Fibroblast of the aortic adventitia (primary cell): ENCODE results near the gene PDE1A. TPM values are rescaled to one million over a fixed set of nuclear protein-coding genes. Genes with fewer than 3 reads are reported as not detected.
A peak's percentile ranks its signal among the peaks of the same experiment; 100 is the strongest.
"Not testable (repeated sequence)": the region's sequence is repeated elsewhere in the genome, so short reads cannot be mapped to it uniquely, and the experiment has no call there.

Experiments used
- DNase-seq: peaks from one replicate; pipeline ENCODE4 v3.0.0-alpha.2; 2010; ENCODE audit warnings: low read depth
- H3K4me3 ChIP-seq: 2 replicates; pipeline ENCODE4 v1.5.1; 2011; ENCODE audit warnings: low read depth, mild to moderate bottlenecking, control low read depth, low read length, moderate library complexity
- total RNA-seq: library from RNA; depleted of rRNA; stranded (reverse); fragments of >200 nt; gene quantifications from 2 replicates; pipeline ENCODE4 v1.2.3, GENCODE V29; 2012; ENCODE audit warnings: low replicate concordance
- TF ChIP-seq, protein P1 (sequence below): IDR thresholded peaks from 2 replicates; pipeline ENCODE4 v1.5.1; 2011; ENCODE audit warnings: mild to moderate bottlenecking, low read length, control low read depth, inconsistent platforms; ENCODE audit not compliant: insufficient read depth

Gene PDE1A
- total RNA-seq, 1 donor, result 18.7 TPM

DNA sequence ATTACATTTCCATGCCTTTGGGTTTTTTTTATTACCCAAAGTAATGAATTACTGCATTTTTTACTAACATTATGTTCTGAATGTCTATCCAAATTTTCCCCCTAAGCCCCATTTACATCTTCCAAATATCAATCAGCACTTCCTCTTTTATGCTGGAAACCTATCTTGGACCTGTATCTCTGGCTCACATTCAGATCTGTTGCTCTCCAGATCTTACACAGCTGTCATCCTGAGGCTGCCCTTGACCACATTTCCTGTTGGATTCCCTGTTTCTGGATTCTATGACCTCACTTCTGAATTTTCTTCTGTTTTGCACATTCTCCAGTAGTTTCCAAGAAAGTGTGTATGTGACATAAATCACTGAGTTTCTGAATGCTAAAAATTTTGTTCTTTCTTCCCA lies 146.7 kb downstream of the PDE1A start:
- DNase-seq, result peak; percentile 61
- TF ChIP-seq, protein P1, sequence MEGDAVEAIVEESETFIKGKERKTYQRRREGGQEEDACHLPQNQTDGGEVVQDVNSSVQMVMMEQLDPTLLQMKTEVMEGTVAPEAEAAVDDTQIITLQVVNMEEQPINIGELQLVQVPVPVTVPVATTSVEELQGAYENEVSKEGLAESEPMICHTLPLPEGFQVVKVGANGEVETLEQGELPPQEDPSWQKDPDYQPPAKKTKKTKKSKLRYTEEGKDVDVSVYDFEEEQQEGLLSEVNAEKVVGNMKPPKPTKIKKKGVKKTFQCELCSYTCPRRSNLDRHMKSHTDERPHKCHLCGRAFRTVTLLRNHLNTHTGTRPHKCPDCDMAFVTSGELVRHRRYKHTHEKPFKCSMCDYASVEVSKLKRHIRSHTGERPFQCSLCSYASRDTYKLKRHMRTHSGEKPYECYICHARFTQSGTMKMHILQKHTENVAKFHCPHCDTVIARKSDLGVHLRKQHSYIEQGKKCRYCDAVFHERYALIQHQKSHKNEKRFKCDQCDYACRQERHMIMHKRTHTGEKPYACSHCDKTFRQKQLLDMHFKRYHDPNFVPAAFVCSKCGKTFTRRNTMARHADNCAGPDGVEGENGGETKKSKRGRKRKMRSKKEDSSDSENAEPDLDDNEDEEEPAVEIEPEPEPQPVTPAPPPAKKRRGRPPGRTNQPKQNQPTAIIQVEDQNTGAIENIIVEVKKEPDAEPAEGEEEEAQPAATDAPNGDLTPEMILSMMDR, result no peak

DNA sequence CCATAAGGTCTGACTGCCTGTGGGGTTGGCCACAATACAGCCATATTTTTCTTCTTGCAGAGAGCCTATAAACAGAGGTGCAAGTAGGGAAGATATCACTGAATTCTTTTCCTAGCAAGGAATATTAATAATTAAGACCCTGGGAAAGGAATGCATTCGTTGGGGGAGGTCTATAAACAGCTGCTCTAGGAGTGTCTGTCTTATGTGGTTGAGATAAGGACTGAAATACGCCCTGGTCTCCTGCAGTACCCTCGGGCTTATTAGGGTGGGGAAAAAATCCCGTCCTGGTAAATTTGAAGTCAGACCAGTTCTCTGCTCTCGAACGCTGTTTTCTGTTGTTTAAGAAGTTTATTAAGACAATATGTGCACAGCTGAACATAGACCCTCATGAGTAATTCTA lies 150.2 kb downstream of the PDE1A start:
- not testable (repeated sequence) for DNase-seq, H3K4me3 ChIP-seq

More for the DNA sequence above, 146.7 kb downstream of the PDE1A start:
- no peak overlapping the region for H3K4me3 ChIP-seq

DNA sequence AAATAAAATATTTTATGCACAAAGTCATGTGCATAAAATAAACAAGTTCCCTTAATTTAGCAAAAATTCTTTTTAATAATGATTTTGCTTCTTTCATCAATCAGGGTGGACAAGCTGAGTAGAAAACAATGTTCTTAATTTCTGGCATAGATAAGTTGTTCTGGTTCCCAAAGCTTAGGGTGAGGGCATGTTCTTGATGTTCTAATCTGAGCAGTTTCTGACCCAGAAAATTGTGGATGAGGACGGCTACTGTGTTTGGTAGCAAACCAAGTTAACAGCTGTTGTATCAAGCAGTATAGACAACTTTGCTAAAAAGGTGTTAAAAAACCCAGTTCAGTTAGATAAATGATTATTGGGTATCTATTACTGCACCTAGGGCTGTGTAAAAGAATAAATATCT lies 158.9 kb downstream of the PDE1A start:
- DNase-seq, result no peak
- TF ChIP-seq, protein P1, result no peak
- H3K4me3 ChIP-seq, result no peak overlapping the region

DNA sequence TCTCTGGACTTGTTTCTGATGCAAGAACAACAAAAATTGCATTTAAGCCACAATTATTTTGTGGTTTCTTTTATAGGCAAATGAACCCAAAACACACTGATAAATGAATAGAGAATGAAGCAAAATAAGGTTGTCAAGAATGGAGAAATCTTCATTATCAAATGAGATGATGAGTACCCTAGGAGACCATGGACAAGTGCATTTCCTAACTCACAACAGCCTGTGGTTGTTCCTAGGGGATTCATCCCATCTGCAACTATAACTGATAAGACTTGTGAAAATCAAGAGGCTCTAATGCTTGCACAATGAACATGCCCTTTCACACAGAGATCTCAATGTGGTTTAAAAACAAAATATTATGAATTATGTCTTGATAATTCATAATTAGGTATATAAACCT lies 159.9 kb downstream of the PDE1A start:
- no peak overlapping the region for H3K4me3 ChIP-seq
- peak; percentile 4 for DNase-seq
- TF ChIP-seq, protein P1, result no peak

DNA sequence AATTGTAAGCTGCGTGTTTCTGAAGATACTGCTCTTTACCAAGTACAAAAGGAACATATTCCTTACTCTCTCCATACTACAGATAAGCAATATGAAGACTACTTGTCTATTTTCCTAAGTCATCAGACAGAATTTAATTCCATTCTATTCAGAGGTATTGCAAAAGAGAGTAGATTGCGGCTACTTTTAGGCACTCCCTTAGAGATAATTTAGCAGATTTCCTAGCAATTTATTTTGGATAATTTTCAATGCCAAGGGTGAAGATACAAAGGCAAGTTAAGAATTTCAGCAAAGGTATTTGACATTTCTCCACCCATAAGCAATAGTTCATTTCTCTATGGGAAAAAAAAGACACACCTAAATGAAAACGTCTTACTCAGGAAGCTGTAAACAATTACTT lies 161.1 kb downstream of the PDE1A start:
- no peak for DNase-seq
- TF ChIP-seq, protein P1, result no peak
- H3K4me3 ChIP-seq, result no peak overlapping the region

DNA sequence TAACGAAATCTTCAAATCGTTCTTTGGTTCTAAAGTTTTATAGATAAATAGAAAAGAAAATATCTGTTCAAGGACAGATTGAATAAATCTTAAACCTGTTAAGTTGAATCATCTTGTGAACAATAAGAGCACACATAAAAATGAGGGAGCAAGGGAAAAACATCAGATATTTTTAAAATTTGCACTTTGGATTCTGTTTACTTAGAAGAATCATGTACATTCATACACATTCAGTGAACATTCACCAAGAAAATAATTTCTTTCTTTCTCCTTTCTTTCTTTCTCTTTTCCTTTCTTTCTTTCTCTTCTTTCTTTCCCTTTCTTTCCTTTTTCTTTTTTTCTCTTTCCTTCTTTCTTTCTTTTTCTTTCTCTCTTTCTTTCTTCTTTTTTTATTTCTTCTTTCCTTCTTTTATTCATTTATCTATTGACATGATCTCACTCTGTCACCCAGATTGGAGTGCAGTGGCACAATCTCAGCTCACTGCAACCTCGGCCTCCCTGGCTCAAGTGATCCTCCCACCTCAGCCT lies 164.9 kb downstream of the PDE1A start:
- DNase-seq, result no peak
- TF ChIP-seq, protein P1, result no peak
- no peak overlapping the region for H3K4me3 ChIP-seq

DNA sequence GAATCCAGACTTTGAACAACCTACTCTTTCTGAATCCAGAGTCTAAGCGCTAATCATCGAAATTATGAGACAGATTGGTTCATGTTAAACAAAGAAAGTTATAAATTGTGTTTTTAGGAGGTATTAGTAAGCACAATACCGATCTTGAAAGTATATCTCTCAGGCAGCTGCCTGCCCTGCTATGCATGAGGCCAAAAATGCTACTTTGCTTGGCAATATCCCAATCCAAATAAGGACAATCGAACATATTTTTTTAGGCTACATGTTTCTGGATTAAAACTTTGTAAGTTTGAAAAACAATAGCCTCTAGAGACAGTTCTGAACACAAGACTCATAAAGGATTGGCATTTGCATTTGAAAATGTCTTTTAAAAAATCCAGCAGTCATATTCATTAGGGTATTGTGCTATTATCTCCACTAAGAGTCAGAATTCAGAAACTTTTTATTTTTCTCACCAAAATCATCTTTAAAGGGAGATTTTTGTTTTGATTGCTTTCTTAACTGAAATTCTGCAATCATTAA lies 167.1 kb downstream of the PDE1A start:
- DNase-seq, result peak; percentile 68
- no peak overlapping the region for H3K4me3 ChIP-seq
- TF ChIP-seq, protein P1, result no peak
